Psoas muscle (tissue), 8 donors: ENCODE results near the gene PREX1. TPM values are rescaled to one million over a fixed set of nuclear protein-coding genes. Genes with fewer than 3 reads are reported as not detected.
A peak's percentile ranks its signal among the peaks of the same experiment; 100 is the strongest.

Experiments
- ATAC-seq, 4 donors: fragments of 200-7000 bp; cut with Tn5 transposase; one replicate each; pipeline ENCODE4 v1.9.1; 2020; ENCODE audit warnings: moderate library complexity in 3 of 4, mild to moderate bottlenecking in 2 of 4
- DNase-seq, 2 donors: peaks; one replicate each; pipeline ENCODE4 v3.0.0-alpha.2; 2020
- H3K27ac ChIP-seq: fragments of 200-600 bp; one replicate; pipeline ENCODE4 v1.8.0; 2022
- H3K27me3 ChIP-seq, 3 donors: fragments of 200-600 bp in 1 of 3; one replicate each; pipeline versions ENCODE4 v1.6.1 to v1.8.0; 2013 to 2022; ENCODE audit warnings: low read length in 2 of 3, mild to moderate bottlenecking in 2 of 3, moderate library complexity in 1 of 3; ENCODE audit not compliant: insufficient read depth in 3 of 3
- H3K36me3 ChIP-seq, 2 donors: fragments of 200-600 bp in 1 of 2; one replicate each; pipeline versions ENCODE4 v1.6.1 to v1.8.0; 2013 to 2022; ENCODE audit warnings: low read depth in 1 of 2, mild to moderate bottlenecking in 1 of 2, moderate library complexity in 1 of 2; ENCODE audit not compliant: insufficient read depth in 1 of 2
- H3K4me1 ChIP-seq: fragments of 200-600 bp; one replicate; pipeline ENCODE4 v1.8.0; 2022
- H3K4me3 ChIP-seq: fragments of 200-600 bp; one replicate; pipeline ENCODE4 v1.8.0; 2022; ENCODE audit warnings: mild to moderate bottlenecking
- H3K9me3 ChIP-seq: fragments of 200-600 bp; one replicate; pipeline ENCODE4 v1.8.0; 2022
- CTCF ChIP-seq: fragments of 200-600 bp; IDR thresholded peaks from one replicate; pipeline ENCODE4 v1.8.0; 2022; ENCODE audit warnings: antibody characterized with exemption
- WGBS, 3 donors: extraction: QIAGEN DNeasy Blood & Tissue Kit; methylation state at CpG; one replicate each; pipeline versions ENCODE4 v1.1.6 to v1.1.7; 2013; 5-methylcytosine and 5-hydroxymethylcytosine counted together
- intact Hi-C, 2 donors: fragments of 100-400 bp; cut with DNase I; formaldehyde crosslinking; loops; one replicate each; pipeline versions ENCODE4 v1.11.0 to v1.14.2; 2022
- polyA plus RNA-seq, 3 donors: library from polyadenylated mRNA; stranded (reverse); fragments of 200-250 nt; gene quantifications; one replicate each; pipeline ENCODE4 v1.2.3, GENCODE V29; 2013
- total RNA-seq, 4 donors: library from RNA; stranded (reverse); fragmentation: NEBNext Ultra II Directional in 2 of 4; extraction: Animal tissue kit (Norgen Biotek cat#: 25700) in 2 of 4; gene quantifications; one replicate each; pipeline versions ENCODE4 v1.2.1 to v1.2.4, GENCODE V29; 2021 to 2023
- donor health status: healthy with polysubstance abuse.
- donor health status: DM: no; HTN: no; CAD: no; lungs with moderate emphysema.
- donor health status: Bipolar disorder and iron deficiency.
- donor health status: healthy.
- donor health status: DM: yes; HTN: yes; CAD: no.
- donor health status: DM: no; HTN: no; CAD: no.
- donor health status: DM: no; HTN: no; CAD: no.
- donor health status: DM: yes; HTN: yes; CAD: no.

PREX1 gene
- total and polyA plus RNA-seq, 7 donors, result 2.5 to 8.3 (median 5.3) TPM

GRCh38 chr20:48695738-48696137 is 132.1 kb downstream of the PREX1 start:
- DNase-seq, result no peak
- no peaks in the 10 kb centered on the region for H3K27me3 ChIP-seq
- no peaks in the 10 kb centered on the region for H3K36me3 ChIP-seq
- TF ChIP-seq CTCF, result no peak
- H3K9me3 ChIP-seq, result no peaks in the 10 kb centered on the region
- no peak overlapping the region for H3K4me3 ChIP-seq
- no peak for ATAC-seq
- intact Hi-C loops, result no loop called here
- H3K4me1 ChIP-seq, result no peaks in the 10 kb centered on the region
- H3K27ac ChIP-seq, result no peak overlapping the region

GRCh38 chr20:48695255-48695654 is 132.5 kb downstream of the PREX1 start:
- DNase-seq (no peak), ATAC-seq (no peak)
- no peak for TF ChIP-seq CTCF
- H3K4me1 ChIP-seq, result no peaks in the 10 kb centered on the region
- no peak overlapping the region for H3K27ac ChIP-seq
- no peaks in the 10 kb centered on the region for H3K36me3 ChIP-seq
- no peaks in the 10 kb centered on the region for H3K27me3 ChIP-seq
- no peak overlapping the region for H3K4me3 ChIP-seq
- 40 to 58% (median 43%) methylated on average over 2 of the region's 2 CpGs for WGBS, 3 donors
- H3K9me3 ChIP-seq, result no peaks in the 10 kb centered on the region
- intact Hi-C loops, result no loop called here

GRCh38 chr20:48694381-48694865 is 133.4 kb downstream of the PREX1 start:
- H3K36me3 ChIP-seq, result no peaks in the 10 kb centered on the region
- DNase-seq, result no peak
- WGBS, 3 donors, result 86 to 92% (median 89%) methylated on average over 7 of the region's 7 CpGs

GRCh38 chr20:48691523-48691922 is 136.3 kb downstream of the PREX1 start:
- no peak overlapping the region for H3K4me3 ChIP-seq
- H3K27ac ChIP-seq, result no peak overlapping the region
- no peak for TF ChIP-seq CTCF
- no peaks in the 10 kb centered on the region for H3K9me3 ChIP-seq
- peaks cover 4% of the 10 kb centered on the region for H3K4me1 ChIP-seq
- no peaks in the 10 kb centered on the region for H3K27me3 ChIP-seq
- intact Hi-C loops, result no loop called here
- H3K36me3 ChIP-seq, result no peaks in the 10 kb centered on the region
- ATAC-seq, result peak in 2 of 4 donors; percentile 27 to 28
- WGBS, 3 donors, result 84 to 91% (median 87%) methylated on average over 7 of the region's 7 CpGs
- no peak for DNase-seq

More at GRCh38 chr20:48694381-48694865, 133.4 kb downstream of the PREX1 start:
- H3K27ac ChIP-seq, result no peak overlapping the region
- no peak for TF ChIP-seq CTCF
- H3K4me3 ChIP-seq, result no peak overlapping the region
- no peak for ATAC-seq
- no peaks in the 10 kb centered on the region for H3K9me3 ChIP-seq
- intact Hi-C loops, result no loop called here
- H3K27me3 ChIP-seq, result no peaks in the 10 kb centered on the region
- H3K4me1 ChIP-seq, result no peaks in the 10 kb centered on the region

GRCh38 chr20:48690888-48691287 is 136.9 kb downstream of the PREX1 start:
- no peak for ATAC-seq
- Histone ChIP-seq H3K36me3 (no peaks in the 10 kb centered on the region), H3K9me3 (no peaks in the 10 kb centered on the region), H3K4me3 (no peak overlapping the region), H3K27ac (no peak overlapping the region), H3K27me3 (no peaks in the 10 kb centered on the region), H3K4me1 (peaks cover 11% of the 10 kb centered on the region)
- intact Hi-C loops, result no loop called here
- no peak for TF ChIP-seq CTCF
- no peak for DNase-seq
- 88 to 93% (median 90%) methylated on average over 18 of the region's 18 CpGs for WGBS, 3 donors
